ENCODE measurements around the gene C11orf98. TPM values are rescaled to one million over a fixed set of nuclear protein-coding genes. Genes with fewer than 3 reads are reported as not detected.
"Not testable (repeated sequence)": the region's sequence is repeated elsewhere in the genome, so short reads cannot be mapped to it uniquely, and the experiment has no call there.

Gene C11orf98
- total and polyA plus RNA-seq, 9 donors, result 33.4 to 40.9 (median 37.3) TPM

- peak within 1 kb of the TSS; percentile 87 for H3K27ac ChIP-seq (ENCODE audit: low read length)
Observed at GRCh38 chr11:62707277-62707861, 42.4 kb upstream of the C11orf98 start, which contains the start of the genes BSCL2 and GNG3. BSCL2 (minus strand) TSS chr11:62707424; CDS start chr11:62707195, 229 bp downstream. GNG3 (plus strand) TSS chr11:62707676; CDS start chr11:62708296, 620 bp downstream.

DNA sequence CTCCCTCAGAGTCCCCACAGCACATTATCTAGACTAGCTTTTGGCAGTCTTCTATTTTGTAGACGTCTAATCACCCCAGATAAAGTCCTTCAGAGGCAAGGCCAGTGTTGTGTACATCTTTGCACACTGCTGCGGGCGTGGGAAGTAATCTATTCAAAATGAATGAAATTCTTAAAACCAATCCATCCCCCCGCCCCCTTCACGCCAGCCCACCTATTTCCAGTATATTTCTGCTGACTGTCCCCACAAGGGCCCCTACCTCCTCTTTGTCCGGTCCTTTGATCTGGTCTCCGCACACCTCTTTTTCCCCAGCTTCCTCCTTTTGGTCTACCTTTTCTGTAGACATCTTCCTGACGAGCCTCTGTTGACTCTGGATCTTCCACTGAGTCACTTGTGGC, 41.8 kb upstream of the C11orf98 start:
- 65% methylated on average over 7 of the region's 8 CpGs for WGBS (ENCODE audit: insufficient coverage)
- Histone ChIP-seq H3K9me3 (replicated peaks; ENCODE audit: control insufficient read depth, low read depth, low read length) (no peaks in the 10 kb centered on the region), H3K27ac (ENCODE audit: low read length) (peak overlapping the region; percentile 87), H3K4me1 (ENCODE audit: control insufficient read depth, insufficient read depth, low read length) (peaks cover 43% of the 10 kb centered on the region), H3K4me3 (ENCODE audit: low read length) (peak overlapping the region; percentile 92), H3K27me3 (ENCODE audit: control insufficient read depth, insufficient read depth, low read length) (no peaks in the 10 kb centered on the region), H3K36me3 (ENCODE audit: control insufficient read depth, insufficient read depth, low read length) (peaks cover 31% of the 10 kb centered on the region)
- DNase-seq, result no peak

More at GRCh38 chr11:62707277-62707861, 42.4 kb upstream of the C11orf98 start, which contains the start of the genes BSCL2 and GNG3:
- H3K4me1 ChIP-seq (ENCODE audit: control insufficient read depth, insufficient read depth, low read length), result peaks cover 43% of the 10 kb centered on the region
- H3K36me3 ChIP-seq (ENCODE audit: control insufficient read depth, insufficient read depth, low read length), result peaks cover 29% of the 10 kb centered on the region
- H3K4me3 ChIP-seq (ENCODE audit: low read length), result peak within 1 kb of the TSS; percentile 92
- 71% methylated on average over 5 of the region's 10 CpGs for WGBS (ENCODE audit: insufficient coverage)
- DNase-seq, result peak; percentile 46
- H3K9me3 ChIP-seq (replicated peaks; ENCODE audit: control insufficient read depth, low read depth, low read length), result no peaks in the 10 kb centered on the region
- H3K27me3 ChIP-seq (ENCODE audit: control insufficient read depth, insufficient read depth, low read length), result no peaks in the 10 kb centered on the region

- 3% methylated on average over 73 of the region's 73 CpGs for WGBS (ENCODE audit: insufficient coverage)
Observed at GRCh38 chr11:62705880-62706849, 41.2 kb upstream of the C11orf98 start.

GRCh38 chr11:62705413-62705812, 40.4 kb upstream of the C11orf98 start:
- peak overlapping the region; percentile 89 for H3K27ac ChIP-seq (ENCODE audit: low read length)
- H3K27me3 ChIP-seq (ENCODE audit: control insufficient read depth, insufficient read depth, low read length), result no peaks in the 10 kb centered on the region
- H3K9me3 ChIP-seq (replicated peaks; ENCODE audit: control insufficient read depth, low read depth, low read length), result no peaks in the 10 kb centered on the region
- peak overlapping the region; percentile 92 for H3K4me3 ChIP-seq (ENCODE audit: low read length)
- peaks cover 27% of the 10 kb centered on the region for H3K36me3 ChIP-seq (ENCODE audit: control insufficient read depth, insufficient read depth, low read length)
- 66% methylated on average over 5 of the region's 7 CpGs for WGBS (ENCODE audit: insufficient coverage)
- peaks cover 41% of the 10 kb centered on the region for H3K4me1 ChIP-seq (ENCODE audit: control insufficient read depth, insufficient read depth, low read length)
- DNase-seq, result no peak

More at GRCh38 chr11:62705880-62706849, 41.2 kb upstream of the C11orf98 start:
- H3K9me3 ChIP-seq (replicated peaks; ENCODE audit: control insufficient read depth, low read depth, low read length), result no peaks in the 10 kb centered on the region
- H3K4me3 ChIP-seq (ENCODE audit: low read length), result peak overlapping the region; percentile 92
- peak overlapping the region; percentile 89 for H3K27ac ChIP-seq (ENCODE audit: low read length)
- peaks cover 28% of the 10 kb centered on the region for H3K36me3 ChIP-seq (ENCODE audit: control insufficient read depth, insufficient read depth, low read length)
- peak; percentile 95 for DNase-seq
- peaks cover 43% of the 10 kb centered on the region for H3K4me1 ChIP-seq (ENCODE audit: control insufficient read depth, insufficient read depth, low read length)
- H3K27me3 ChIP-seq (ENCODE audit: control insufficient read depth, insufficient read depth, low read length), result no peaks in the 10 kb centered on the region

DNA sequence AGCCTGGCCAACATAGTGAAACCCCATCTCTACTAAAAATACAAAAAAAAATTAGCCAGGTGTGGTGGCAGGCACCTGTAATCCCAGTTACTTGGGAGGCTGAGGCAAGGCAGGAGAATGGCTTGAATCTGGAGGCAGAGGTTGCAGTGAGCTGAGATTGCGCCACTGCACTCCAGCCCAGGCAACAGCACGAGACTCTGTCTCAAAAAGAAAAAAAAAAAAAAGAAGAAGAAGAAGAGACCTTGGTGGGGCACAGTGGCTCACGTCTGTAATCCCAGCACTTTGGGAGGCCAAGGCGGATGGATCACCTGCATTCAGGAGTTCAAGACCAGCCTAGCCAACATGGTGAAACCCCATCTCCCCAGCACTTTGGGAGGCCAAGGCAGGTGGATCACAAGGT, 38.9 kb upstream of the C11orf98 start:
- H3K27me3 ChIP-seq (ENCODE audit: control insufficient read depth, insufficient read depth, low read length); H3K27ac ChIP-seq (ENCODE audit: low read length); DNase-seq; H3K9me3 ChIP-seq (replicated peaks; ENCODE audit: control insufficient read depth, low read depth, low read length); H3K4me3 ChIP-seq (ENCODE audit: low read length): not testable (repeated sequence)
- Histone ChIP-seq H3K36me3 (ENCODE audit: control insufficient read depth, insufficient read depth, low read length) (peaks cover 26% of the 10 kb centered on the region), H3K4me1 (ENCODE audit: control insufficient read depth, insufficient read depth, low read length) (peaks cover 33% of the 10 kb centered on the region)
- WGBS (ENCODE audit: insufficient coverage), result 100% methylated on average over 1 of the region's 4 CpGs

GRCh38 chr11:62702246-62702645, 37.2 kb upstream of the C11orf98 start:
- no peak for DNase-seq
- 100% methylated on average over 3 of the region's 11 CpGs for WGBS (ENCODE audit: insufficient coverage)
- Histone ChIP-seq H3K27ac (ENCODE audit: low read length) (no peak overlapping the region), H3K4me1 (ENCODE audit: control insufficient read depth, insufficient read depth, low read length) (peaks cover 21% of the 10 kb centered on the region), H3K36me3 (ENCODE audit: control insufficient read depth, insufficient read depth, low read length) (peaks cover 24% of the 10 kb centered on the region), H3K27me3 (ENCODE audit: control insufficient read depth, insufficient read depth, low read length) (no peaks in the 10 kb centered on the region), H3K9me3 (replicated peaks; ENCODE audit: control insufficient read depth, low read depth, low read length) (no peaks in the 10 kb centered on the region), H3K4me3 (ENCODE audit: low read length) (no peak overlapping the region)

DNA sequence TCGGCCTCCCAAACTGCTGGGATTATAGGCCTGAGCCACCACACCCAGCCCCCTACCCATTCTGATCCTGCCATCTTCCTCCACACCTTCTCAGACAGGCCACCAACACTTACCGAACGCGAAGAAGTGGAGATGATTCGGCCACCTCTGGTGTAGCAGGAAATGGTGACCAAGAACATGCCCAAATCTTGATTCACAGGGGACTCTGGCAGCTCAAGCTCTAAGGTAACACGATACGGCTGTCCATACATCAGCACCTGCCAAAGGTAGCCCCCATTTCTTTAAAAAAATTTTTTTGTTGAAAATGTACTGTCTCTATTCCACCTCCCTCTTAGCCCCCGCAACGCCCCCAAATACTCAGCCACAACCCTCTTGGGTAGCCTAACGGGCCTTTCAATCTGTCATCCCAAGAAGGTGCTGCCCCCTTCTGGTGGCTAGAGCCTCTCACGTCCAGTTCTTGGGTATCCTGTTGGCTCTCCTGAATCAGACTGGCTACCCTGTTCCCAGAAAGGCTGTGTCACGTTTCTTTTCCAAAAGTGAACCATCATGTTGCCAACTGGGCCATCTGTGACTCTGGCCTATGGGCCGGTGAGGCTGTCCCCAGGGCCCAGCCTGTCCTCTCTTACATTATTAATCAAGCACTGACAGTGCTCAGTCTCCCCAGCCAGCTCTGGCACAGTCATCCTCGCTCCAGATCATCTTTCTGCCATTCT, 29.6 kb upstream of the C11orf98 start:
- Histone ChIP-seq H3K27me3 (ENCODE audit: control insufficient read depth, insufficient read depth, low read length) (no peaks in the 10 kb centered on the region), H3K36me3 (ENCODE audit: control insufficient read depth, insufficient read depth, low read length) (peaks cover 44% of the 10 kb centered on the region), H3K27ac (ENCODE audit: low read length) (no peak overlapping the region), H3K4me1 (ENCODE audit: control insufficient read depth, insufficient read depth, low read length) (peaks cover 18% of the 10 kb centered on the region), H3K9me3 (replicated peaks; ENCODE audit: control insufficient read depth, low read depth, low read length) (no peaks in the 10 kb centered on the region), H3K4me3 (ENCODE audit: low read length) (no peak overlapping the region)
- peak; percentile 89 for DNase-seq
- WGBS (ENCODE audit: insufficient coverage), result 37% methylated on average over 13 of the region's 14 CpGs

DNA sequence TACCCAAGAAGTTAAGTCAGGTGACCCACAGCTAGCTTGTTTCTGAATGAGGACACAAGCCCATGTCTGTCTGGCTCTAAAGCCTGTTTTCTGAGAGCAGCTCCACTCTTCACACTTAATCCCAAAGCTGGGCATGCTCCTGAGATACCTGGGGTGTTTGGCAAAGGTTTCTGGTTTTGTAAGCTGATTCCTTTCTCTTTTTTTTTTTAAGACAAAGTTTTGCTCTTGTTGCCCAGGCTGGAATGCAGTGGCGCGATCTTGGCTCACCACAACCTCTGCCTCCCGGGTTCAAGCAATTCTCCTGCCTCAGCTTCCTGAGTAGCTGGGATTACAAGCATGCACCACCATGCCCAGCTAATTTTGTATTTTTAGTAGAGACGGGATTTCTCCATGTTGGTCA, 28.6 kb upstream of the C11orf98 start:
- Histone ChIP-seq H3K4me1 (ENCODE audit: control insufficient read depth, insufficient read depth, low read length) (peaks cover 28% of the 10 kb centered on the region), H3K36me3 (ENCODE audit: control insufficient read depth, insufficient read depth, low read length) (peaks cover 44% of the 10 kb centered on the region)
- not testable (repeated sequence) for H3K4me3 ChIP-seq (ENCODE audit: low read length); H3K9me3 ChIP-seq (replicated peaks; ENCODE audit: control insufficient read depth, low read depth, low read length); DNase-seq; H3K27me3 ChIP-seq (ENCODE audit: control insufficient read depth, insufficient read depth, low read length); H3K27ac ChIP-seq (ENCODE audit: low read length)
- no CpG with 5 or more reads among the region's 4 CpGs for WGBS (ENCODE audit: insufficient coverage)

DNA sequence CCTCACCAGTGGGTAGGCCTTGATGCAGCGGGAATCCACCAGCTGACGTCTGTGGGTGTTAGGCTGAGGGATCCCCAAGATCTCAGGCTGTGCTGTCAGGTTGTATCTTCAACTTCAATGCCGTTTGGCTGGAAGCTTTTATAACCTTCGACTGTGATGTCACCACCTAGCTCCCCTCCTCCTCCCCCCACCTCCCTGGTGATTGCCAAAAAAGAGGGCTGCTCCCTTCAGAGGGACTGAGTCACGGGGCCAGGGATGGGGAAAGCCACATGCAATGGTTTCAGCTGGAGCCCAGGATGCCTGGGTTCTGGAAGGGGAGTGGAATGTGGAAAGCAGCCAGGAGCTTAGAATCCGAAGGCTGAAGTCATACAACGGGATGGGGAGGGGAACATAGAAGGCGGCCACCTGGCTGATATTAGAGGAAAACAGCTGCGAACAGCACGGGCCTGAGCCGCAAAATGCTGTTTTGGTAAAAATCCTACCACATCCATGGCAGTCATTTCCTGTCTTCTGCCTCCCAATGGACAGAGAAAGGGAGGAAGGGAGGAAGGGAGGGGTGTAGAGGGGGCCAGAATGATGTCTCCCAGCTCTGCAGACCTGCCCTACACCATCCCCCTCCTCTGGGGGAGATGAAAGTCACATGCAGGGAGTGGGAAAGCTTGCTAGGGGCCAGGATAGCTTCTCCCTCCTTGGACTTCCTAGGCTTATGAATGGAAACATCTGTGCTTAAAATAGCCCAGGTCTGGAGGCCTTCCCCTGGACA, 24.6 kb upstream of the C11orf98 start, which contains the start of gene LRRN4CL:
Gene LRRN4CL, minus strand, starts transcription at position 110 of the 763 bp plus-strand sequence. CDS start 1,022 bp downstream, outside the sequence.
- peak; percentile 97 for DNase-seq
- Histone ChIP-seq H3K36me3 (ENCODE audit: control insufficient read depth, insufficient read depth, low read length) (peaks cover 38% of the 10 kb centered on the region), H3K9me3 (replicated peaks; ENCODE audit: control insufficient read depth, low read depth, low read length) (no peaks in the 10 kb centered on the region), H3K4me1 (ENCODE audit: control insufficient read depth, insufficient read depth, low read length) (peaks cover 36% of the 10 kb centered on the region), H3K27me3 (ENCODE audit: control insufficient read depth, insufficient read depth, low read length) (peaks cover 7% of the 10 kb centered on the region), H3K4me3 (ENCODE audit: low read length) (peak within 1 kb of the TSS; percentile 46), H3K27ac (ENCODE audit: low read length) (peak within 1 kb of the TSS; percentile 96)
- 8% methylated on average over 2 of the region's 11 CpGs for WGBS (ENCODE audit: insufficient coverage)
